Endothelial cell of umbilical vein (primary cell): Measurements from ENCODE around the gene ERGIC2. TPM values are rescaled to one million over a fixed set of nuclear protein-coding genes. Genes with fewer than 3 reads are reported as not detected.

Source experiments
- BruUV-seq: library from RNA; stranded (reverse); fragments of 400-500 nt; replicated peaks from 2 replicates; lab custom pipeline; 2021; lab: Mats Ljungman, UMichigan
- CTCF ChIA-PET: fragments of 300-600, 350-600 bp; sonication (Branson Sonifier 250); formaldehyde crosslinking; loops from one replicate; lab custom pipeline; 2021; ENCODE audit warnings: antibody characterized with exemption, inconsistent platforms; lab: Charles Lee
- POLR2A ChIA-PET: fragments of 300-600, 350-600 bp; sonication (Branson Sonifier 250); formaldehyde crosslinking; loops from one replicate; lab custom pipeline; 2021; ENCODE audit warnings: antibody characterized with exemption, inconsistent platforms; lab: Charles Lee
- DNase-seq: peaks from one replicate; pipeline ENCODE4 v3.0.0-alpha.2; 2011; ENCODE audit warnings: low read depth, low spot score
- FAIRE-seq: peaks from 2 replicates; lab custom pipeline; 2011; peaks lifted over from hg19 to GRCh38; lab: Jason Lieb, UNC
- H2AFZ ChIP-seq: 2 replicates; pipeline ENCODE4 v1.6.0; 2012; ENCODE audit warnings: low read depth, low read length, control low read depth, inconsistent platforms
- H3K27ac ChIP-seq: 2 replicates; pipeline ENCODE4 v1.5.1; 2011; ENCODE audit warnings: low read depth, mild to moderate bottlenecking, control low read depth, low read length, moderate library complexity; ENCODE audit not compliant: insufficient read depth
- H3K27me3 ChIP-seq, 2 experiments: 2 replicates each; pipeline versions ENCODE4 v1.6.0 to v1.6.1; 2011; ENCODE audit warnings: low read length in 2 of 2, mixed read lengths in 1 of 2; ENCODE audit not compliant: control insufficient read depth in 2 of 2, insufficient read depth in 2 of 2
- H3K36me3 ChIP-seq, 2 experiments: 2 replicates in 1 of 2; 3 replicates in 1 of 2; pipeline ENCODE4 v1.5.1; 2011; ENCODE audit warnings: low read length in 2 of 2, mild to moderate bottlenecking in 1 of 2, moderate library complexity in 1 of 2; ENCODE audit not compliant: control insufficient read depth in 2 of 2, insufficient read depth in 2 of 2; ENCODE audit errors: extremely low read depth in 1 of 2
- H3K4me1 ChIP-seq: 3 replicates; pipeline ENCODE4 v1.5.1; 2011; ENCODE audit warnings: mild to moderate bottlenecking, low read length; ENCODE audit not compliant: control insufficient read depth, insufficient read depth; ENCODE audit errors: extremely low read depth
- H3K4me2 ChIP-seq: 2 replicates; pipeline ENCODE4 v1.6.1; 2011; ENCODE audit warnings: low read length, control low read depth, mixed read lengths; ENCODE audit not compliant: insufficient read depth
- H3K4me3 ChIP-seq, 3 experiments: fragments of 200-600 bp in 1 of 3; sonication (generic), shearing (Covaris generic) in 1 of 3; replicated peaks in 1 of 3; 2 replicates each; pipeline ENCODE4 v1.5.1; 2011 to 2016; ENCODE audit warnings: control low read depth in 3 of 3, low read length in 3 of 3, mild to moderate bottlenecking in 2 of 3, inconsistent platforms in 1 of 3, low read depth in 1 of 3, moderate library complexity in 1 of 3; ENCODE audit not compliant: insufficient read depth in 1 of 3
- H3K79me2 ChIP-seq: 2 replicates; pipeline ENCODE4 v1.6.0; 2012; ENCODE audit warnings: low read length, inconsistent platforms; ENCODE audit not compliant: control insufficient read depth, insufficient read depth
- H3K9ac ChIP-seq: replicated peaks from 2 replicates; pipeline ENCODE3; 2011; ENCODE audit warnings: low read length, control low read depth; ENCODE audit not compliant: insufficient read depth; ENCODE audit errors: extremely low read depth
- H3K9me1 ChIP-seq: replicated peaks from 3 replicates; pipeline ENCODE4 v1.6.0; 2011; ENCODE audit warnings: mild to moderate bottlenecking, low read length; ENCODE audit not compliant: control insufficient read depth, insufficient read depth; ENCODE audit errors: extremely low read depth
- H3K9me3 ChIP-seq: replicated peaks from 2 replicates; pipeline ENCODE4 v1.5.1; 2012; ENCODE audit warnings: low read length, inconsistent platforms; ENCODE audit not compliant: control insufficient read depth, insufficient read depth
- H4K20me1 ChIP-seq: replicated peaks from 2 replicates; pipeline ENCODE3; 2011; ENCODE audit warnings: mild to moderate bottlenecking, low read length; ENCODE audit not compliant: control insufficient read depth, insufficient read depth; ENCODE audit errors: extremely low read depth
- CTCF ChIP-seq, 2 donors: IDR thresholded peaks; 1 replicate in 1 of 2; 2 replicates in 1 of 2; pipeline ENCODE4 v1.5.1; 2011; ENCODE audit warnings: low read length in 2 of 2, mild to moderate bottlenecking in 2 of 2, moderate library complexity in 2 of 2, control low read depth in 1 of 2, inconsistent platforms in 1 of 2, low read depth in 1 of 2; ENCODE audit not compliant: insufficient read depth in 1 of 2; ENCODE audit errors: extremely low read depth in 1 of 2
- EZH2 ChIP-seq: IDR thresholded peaks from 2 replicates; pipeline ENCODE4 v1.6.1; 2012; ENCODE audit warnings: borderline replicate concordance, low read depth, mild to moderate bottlenecking, moderate library complexity, low read length, inconsistent platforms; ENCODE audit not compliant: severe bottlenecking
- FOS ChIP-seq: IDR thresholded peaks from 2 replicates; pipeline ENCODE4 v1.6.1; 2011; ENCODE audit warnings: mild to moderate bottlenecking, low read length, moderate library complexity, borderline replicate concordance; ENCODE audit not compliant: insufficient read depth
- GATA2 ChIP-seq: IDR thresholded peaks from 2 replicates; pipeline ENCODE4 v1.7.0; 2011; ENCODE audit warnings: low read depth, mild to moderate bottlenecking, moderate library complexity, mixed read lengths, low read length; ENCODE audit not compliant: insufficient read length, insufficient read depth
- JUN ChIP-seq: IDR thresholded peaks from 2 replicates; pipeline ENCODE4 v1.6.1; 2011; ENCODE audit warnings: borderline replicate concordance, low read depth; ENCODE audit not compliant: insufficient read length, insufficient read depth
- MAX ChIP-seq: IDR thresholded peaks from 2 replicates; pipeline ENCODE4 v1.6.1; 2011; ENCODE audit not compliant: insufficient read depth, insufficient read length
- MYC ChIP-seq: IDR thresholded peaks from one replicate; pipeline ENCODE4 v1.6.1; 2011; ENCODE audit warnings: mild to moderate bottlenecking, low read depth, low read length
- POLR2A ChIP-seq: IDR thresholded peaks from 2 replicates; pipeline ENCODE4 v1.6.1; 2012; ENCODE audit warnings: low read depth, mild to moderate bottlenecking, control low read depth, low read length
- POLR2AphosphoS5 ChIP-seq: IDR thresholded peaks from 2 replicates; pipeline ENCODE4 v1.6.1; 2012; ENCODE audit warnings: low read depth, mild to moderate bottlenecking, control low read depth, low read length, moderate library complexity; ENCODE audit not compliant: insufficient read depth
- dilution Hi-C: fragments of 300-500 bp; cut with MboI; formaldehyde crosslinking; loops from one replicate; pipeline ENCODE4 v1.15.0; 2019; ENCODE audit warnings: low sequenced_read_pairs; ENCODE audit not compliant: extremely low pct_ligation_motif_present
- intact Hi-C: fragments of 100-400 bp; cut with micrococcal nuclease; formaldehyde crosslinking; loops from one replicate; pipeline ENCODE4 v1.10.0; 2022
- polyA plus RNA-seq, 4 experiments: library from polyadenylated mRNA; depleted of rRNA in 3 of 4; stranded (reverse) in 3 of 4; unstranded in 1 of 4; fragments of >200 nt; gene quantifications; 2 replicates each; pipeline versions ENCODE4 v1.2.1 to v1.2.3, GENCODE V29; 2011 to 2012; ENCODE audit warnings: missing spikeins in 1 of 4
- total RNA-seq: library from RNA; stranded (reverse); gene quantifications from 2 replicates; pipeline ENCODE4 v1.2.3, GENCODE V29; 2021

Gene ERGIC2
- total and polyA plus RNA-seq, 2 donors (not counting 3 experiments of a cell fraction or from before 2014, with no cell fraction given), result 20.3 to 60.6 TPM

- no peak for DNase-seq
- Histone ChIP-seq H3K36me3 (no peaks in the 10 kb centered on the region), H2AFZ (no peak overlapping the region), H3K9me3 (no peaks in the 10 kb centered on the region), H3K27ac (no peak overlapping the region), H3K4me2 (no peak overlapping the region), H3K27me3 (no peaks in the 10 kb centered on the region), H4K20me1 (no peaks in the 10 kb centered on the region), H3K4me1 (no peaks in the 10 kb centered on the region), H3K4me3 (no peak overlapping the region), H3K9me1 (no peaks in the 10 kb centered on the region), H3K79me2 (no peaks in the 10 kb centered on the region), H3K9ac (no peak overlapping the region)
- TF ChIP-seq GATA2 (no peak), POLR2A (no peak), JUN (no peak), FOS (no peak), POLR2AphosphoS5 (no peak), CTCF (IDR thresholded peaks at IDR 0.05; ENCODE audit: extremely low read depth in 1 of 2, insufficient read depth in 1 of 2, low read depth in 1 of 2, low read length in 2 of 2) (no peak)
- dilution Hi-C loops (no loop called here), intact Hi-C loops (no loop called here)
- no TSS peak for BruUV-seq
- CTCF ChIA-PET, result no interaction called here
- POLR2A ChIA-PET, result no interaction called here
- FAIRE-seq, result no peak
Measured at GRCh38 chr12:29288031-29288430, 92.9 kb downstream of the ERGIC2 start.

GRCh38 chr12:29287622-29288021 is 93.3 kb downstream of the ERGIC2 start:
- H3K27me3 ChIP-seq, result no peaks in the 10 kb centered on the region
- CTCF ChIA-PET, result no interaction called here
- BruUV-seq, result no TSS peak
- TF ChIP-seq FOS (no peak), JUN (no peak), EZH2 (no peak), GATA2 (no peak), POLR2A (no peak), MYC (no peak), MAX (no peak)
- no peak overlapping the region for H3K9ac ChIP-seq
- no peak for FAIRE-seq
- DNase-seq, result no peak
- no peak overlapping the region for H3K4me3 ChIP-seq
- POLR2A ChIA-PET, result no interaction called here
- no peaks in the 10 kb centered on the region for H3K9me1 ChIP-seq
- no peaks in the 10 kb centered on the region for H3K9me3 ChIP-seq
- no peak overlapping the region for H3K4me2 ChIP-seq
- H2AFZ ChIP-seq, result no peak overlapping the region
- no peaks in the 10 kb centered on the region for H3K36me3 ChIP-seq
- H3K79me2 ChIP-seq, result no peaks in the 10 kb centered on the region
- dilution Hi-C loops, result no loop called here
- no peaks in the 10 kb centered on the region for H4K20me1 ChIP-seq
- intact Hi-C loops, result no loop called here
- H3K4me1 ChIP-seq, result peaks cover 2% of the 10 kb centered on the region
- H3K27ac ChIP-seq, result no peak overlapping the region
